Left kidney (tissue), 2 donors: ENCODE data around the gene CDK12. TPM values are rescaled to one million over a fixed set of nuclear protein-coding genes. Genes with fewer than 3 reads are reported as not detected.

ENCODE experiments used
- DNase-seq: peaks from one replicate; pipeline ENCODE4 v3.0.0-alpha.2; 2013
- polyA plus RNA-seq: library from polyadenylated mRNA; unstranded; fragments of 120-200 nt; gene quantifications from one replicate; pipeline ENCODE4 v1.2.1, GENCODE V29; 2013; ENCODE audit not compliant: insufficient read length

Gene CDK12
- polyA plus RNA-seq, 1 donor, result 77.4 TPM

DNA sequence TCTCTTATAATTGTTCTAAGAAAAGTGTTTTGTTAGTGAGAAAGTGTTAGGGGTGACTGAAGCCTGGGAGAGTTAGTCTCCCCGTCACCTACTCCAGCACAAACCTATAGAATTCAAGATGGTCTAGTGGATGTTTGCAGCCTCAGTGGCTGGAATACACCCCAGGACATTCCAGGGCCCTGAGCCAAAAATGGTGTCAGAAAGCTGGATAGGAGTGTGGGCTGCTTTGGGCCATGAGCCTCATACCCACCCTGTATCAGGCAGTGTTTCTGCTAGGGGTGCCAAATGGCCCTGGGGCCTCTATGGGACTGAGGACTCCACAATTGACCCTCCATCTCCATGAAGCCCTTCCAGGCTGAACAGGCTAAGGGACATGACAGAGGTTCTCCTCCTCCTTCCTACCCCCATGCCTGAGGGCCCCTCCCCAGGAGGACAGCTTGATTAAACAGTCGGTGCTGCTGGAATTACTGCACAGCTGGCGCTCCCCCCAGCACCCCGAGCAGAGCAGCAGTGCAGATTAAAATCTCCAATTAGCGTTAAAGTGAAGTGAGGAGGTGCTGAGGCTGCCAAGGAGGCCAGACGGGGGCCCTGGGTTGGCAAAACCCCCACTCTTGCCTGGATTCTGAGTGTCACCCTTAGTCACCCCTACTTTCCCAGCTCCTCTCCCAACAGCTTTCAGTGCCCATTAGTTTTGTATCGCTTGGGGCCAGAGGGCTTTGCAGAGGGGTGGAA is 87.4 kb downstream of the CDK12 start:
- no peak for DNase-seq

DNA sequence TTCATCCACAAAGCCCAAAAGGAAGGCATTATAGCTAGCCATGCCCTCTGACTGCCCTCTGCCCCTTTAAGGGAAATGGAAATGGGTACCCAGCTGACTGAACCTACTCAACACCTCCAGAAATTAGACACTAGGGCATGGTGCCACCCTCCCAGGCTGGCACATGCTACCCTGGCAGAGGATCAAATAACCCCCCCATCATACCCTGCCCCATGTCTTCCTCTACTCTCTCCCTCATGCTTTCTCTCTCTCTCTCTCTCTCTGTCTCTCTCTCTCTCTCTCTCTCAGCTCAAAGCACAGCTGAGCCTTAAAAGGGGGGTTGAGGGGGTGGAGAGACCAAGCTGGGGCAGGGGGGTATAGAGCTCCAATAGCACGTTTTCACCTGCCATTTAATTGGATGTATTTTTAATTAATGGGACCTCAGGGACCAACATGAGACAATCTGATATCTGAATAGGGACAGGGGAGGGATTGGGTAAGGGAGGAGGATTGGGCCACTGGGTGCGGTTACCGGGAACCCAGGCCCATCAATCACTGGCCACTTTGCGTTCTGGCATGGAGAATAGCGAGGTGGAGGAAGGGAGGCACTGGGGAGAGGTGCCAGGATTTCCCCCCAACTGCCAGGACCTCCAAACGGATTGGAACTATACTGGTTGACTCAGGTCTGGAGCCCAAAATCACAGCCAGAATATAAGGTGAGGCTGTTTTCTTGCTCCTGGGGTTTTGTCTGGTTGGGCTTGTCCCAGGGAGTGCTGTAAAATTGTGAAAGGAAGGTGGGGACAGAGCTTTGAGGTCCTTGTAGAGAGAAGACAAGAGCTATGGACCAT is 88.7 kb downstream of the CDK12 start:
- no peak for DNase-seq

DNA sequence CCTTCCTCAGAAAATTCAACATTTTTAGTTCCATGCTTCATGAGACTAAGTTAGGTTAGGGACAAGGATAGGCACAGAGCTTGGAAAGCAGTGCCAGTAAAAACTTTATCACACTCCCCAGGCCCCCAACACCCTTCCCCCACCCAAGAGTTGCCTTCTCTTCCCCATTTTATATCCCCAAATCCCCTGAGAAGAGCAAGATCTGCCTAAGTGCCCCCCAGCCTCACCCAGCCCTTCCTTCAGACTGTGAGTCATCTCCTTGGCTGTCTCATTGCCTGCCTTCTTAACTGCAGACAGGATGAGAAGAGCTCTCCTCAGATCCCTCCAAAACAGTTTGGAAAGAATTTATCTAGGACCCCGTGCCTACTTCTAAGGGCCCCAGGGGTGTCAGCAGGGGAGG is 90.6 kb downstream of the CDK12 start:
- no peak for DNase-seq

DNA sequence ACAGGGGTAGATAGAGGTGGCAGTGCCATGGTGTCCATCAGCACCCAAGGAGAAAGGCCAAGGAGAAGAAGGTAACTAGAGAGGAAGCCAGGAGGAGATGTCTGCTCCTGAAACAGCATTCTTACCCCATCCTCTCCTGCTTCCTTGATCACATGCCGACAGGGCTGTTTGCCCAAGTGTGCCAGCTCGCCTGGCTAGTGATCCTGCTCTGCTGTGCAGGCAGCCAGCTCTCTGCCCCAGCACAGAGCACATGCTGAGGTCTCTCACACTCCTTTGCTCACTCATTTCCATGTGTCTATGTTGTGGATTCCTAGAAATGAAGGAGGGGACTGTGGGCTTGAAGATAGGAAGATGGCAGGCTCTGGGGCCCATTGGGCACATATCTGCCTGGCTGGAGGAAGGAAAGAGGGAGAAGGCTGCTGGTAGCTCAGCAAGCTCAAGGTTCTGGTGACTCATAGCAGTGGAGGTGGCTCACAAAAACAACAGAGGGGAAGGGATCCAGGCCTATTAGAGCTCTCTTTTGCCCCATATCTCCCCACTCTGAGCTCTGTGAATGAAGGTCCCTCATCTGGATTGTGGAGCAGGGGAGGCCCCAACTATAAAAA is 92.2 kb downstream of the CDK12 start:
- DNase-seq, result no peak

DNA sequence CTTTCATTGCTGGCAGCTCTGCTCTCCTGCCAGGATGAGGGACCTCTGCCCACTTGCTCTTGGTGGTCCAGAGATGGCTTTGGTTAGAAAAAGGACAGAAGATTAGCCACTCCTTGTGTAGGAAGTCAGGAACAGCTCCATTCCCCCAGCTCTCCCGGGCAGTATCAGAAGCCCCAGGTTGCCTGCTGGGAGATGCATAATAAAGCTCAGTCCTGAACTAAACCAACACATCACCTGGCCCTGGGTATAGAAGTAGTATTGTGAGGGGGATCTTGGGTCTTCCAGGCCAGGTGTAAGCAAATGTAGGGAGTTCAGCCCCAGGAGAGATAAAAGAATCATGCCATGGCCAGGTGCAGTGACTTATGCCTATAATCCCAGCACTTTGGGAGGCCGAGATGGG is 94.1 kb downstream of the CDK12 start:
- DNase-seq, result no peak

DNA sequence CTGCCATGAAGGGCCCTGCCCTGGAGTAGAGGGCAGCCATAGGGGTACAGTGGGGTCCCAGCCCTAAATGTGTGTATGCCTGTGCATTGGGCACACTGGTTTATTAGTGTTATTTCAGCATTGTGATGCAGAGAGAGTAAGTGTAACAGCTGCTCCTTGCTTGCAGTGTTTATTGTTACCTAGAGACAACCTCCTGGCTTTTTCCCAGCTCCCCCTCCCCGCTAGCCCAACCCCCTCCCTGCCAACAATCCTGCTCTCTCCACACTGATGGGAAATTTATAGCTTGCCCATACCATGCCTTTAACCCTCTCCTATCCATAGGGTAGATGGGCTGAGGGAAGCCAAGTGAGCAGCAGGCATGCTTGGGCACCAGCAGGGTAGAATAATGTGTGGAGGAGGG is 95.1 kb downstream of the CDK12 start:
- DNase-seq, result no peak

DNA sequence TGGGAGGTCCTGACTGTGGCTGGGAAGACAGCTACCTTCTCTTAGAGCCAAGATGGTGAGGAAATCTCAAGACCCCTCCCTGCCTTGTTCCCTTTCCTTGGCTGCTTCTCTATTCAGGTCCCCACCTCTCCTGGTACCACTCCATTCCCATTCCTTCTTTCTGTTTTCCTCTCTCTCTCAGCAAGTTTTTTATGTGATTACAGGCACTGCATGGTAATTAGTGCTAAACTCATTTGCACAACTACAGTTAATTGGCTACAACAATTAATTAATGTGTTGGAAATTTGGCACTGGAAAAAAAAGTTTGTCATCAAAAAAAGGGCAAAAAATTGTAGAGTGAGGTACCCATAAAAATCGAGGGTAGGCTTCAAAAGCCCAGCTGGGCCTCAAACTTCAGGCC is 101.1 kb downstream of the CDK12 start:
- no peak for DNase-seq

DNA sequence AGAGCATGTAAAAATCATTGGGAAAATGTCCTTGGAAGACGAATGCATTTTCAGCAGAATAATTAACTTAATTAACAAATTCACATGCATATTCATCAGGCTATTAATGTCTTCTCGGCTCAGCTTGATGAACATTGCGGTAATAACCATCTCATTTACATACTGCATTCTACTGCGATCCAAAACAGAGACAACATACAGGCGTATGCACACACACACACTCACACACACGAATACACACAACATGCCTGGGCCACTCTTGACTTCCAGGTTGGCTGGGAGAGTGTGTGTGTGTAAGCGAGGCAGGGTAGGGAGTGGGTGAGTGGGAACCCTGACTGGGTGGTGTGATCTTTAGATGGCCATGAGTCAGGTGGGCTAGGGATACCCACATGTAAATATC is 101.7 kb downstream of the CDK12 start:
- DNase-seq, result no peak

DNA sequence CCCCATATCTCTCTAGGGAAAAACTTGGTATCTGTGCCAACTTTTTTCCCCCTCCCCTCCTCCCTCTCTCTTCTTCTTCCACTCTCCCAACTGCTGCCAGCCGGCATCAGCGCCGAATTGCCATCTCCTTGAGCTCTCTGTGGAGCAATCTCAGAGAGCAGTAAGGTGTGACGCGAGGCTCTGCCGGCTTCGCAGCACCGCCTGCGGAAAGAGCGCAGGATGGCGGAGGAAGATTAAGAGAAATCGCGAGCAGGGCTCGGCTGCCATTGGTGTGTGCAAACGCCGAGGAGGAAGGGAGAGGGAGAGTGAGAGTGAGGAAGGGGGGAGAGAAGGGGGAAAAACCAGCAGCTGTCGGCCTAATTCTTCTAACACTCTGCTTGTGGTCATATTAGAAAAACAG is 102.2 kb downstream of the CDK12 start:
- DNase-seq, result no peak

DNA sequence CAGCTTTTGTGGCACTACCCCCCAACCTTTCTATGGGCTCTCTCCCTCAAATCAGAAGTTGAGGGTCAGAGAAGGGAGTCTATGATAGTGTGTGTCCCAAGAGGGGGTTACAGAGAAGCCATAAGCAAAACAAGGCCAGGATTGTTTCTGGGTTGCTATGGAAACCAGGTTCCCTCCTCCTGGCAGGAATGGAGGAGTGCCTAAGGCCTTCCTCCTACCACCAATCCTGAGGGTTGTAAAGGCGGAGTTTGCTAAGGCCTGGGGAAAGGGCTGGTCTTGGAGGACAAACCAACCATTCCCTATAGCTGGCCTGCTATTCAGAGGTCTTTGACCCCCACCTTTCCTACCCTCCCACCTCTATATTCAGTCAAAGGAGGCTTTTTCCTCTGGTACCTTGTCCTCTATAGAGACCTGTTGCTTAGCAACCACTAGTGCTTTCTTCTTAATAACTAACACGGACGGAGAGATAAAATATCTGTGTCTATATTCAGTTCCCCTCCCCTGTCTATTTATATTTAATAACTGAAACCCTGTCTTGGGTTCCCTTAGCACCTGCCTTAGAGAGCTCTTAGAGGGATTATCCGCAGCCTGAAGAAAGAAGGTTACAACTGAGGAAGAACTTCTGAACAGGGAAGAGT is 103.0 kb downstream of the CDK12 start:
- no peak for DNase-seq

DNA sequence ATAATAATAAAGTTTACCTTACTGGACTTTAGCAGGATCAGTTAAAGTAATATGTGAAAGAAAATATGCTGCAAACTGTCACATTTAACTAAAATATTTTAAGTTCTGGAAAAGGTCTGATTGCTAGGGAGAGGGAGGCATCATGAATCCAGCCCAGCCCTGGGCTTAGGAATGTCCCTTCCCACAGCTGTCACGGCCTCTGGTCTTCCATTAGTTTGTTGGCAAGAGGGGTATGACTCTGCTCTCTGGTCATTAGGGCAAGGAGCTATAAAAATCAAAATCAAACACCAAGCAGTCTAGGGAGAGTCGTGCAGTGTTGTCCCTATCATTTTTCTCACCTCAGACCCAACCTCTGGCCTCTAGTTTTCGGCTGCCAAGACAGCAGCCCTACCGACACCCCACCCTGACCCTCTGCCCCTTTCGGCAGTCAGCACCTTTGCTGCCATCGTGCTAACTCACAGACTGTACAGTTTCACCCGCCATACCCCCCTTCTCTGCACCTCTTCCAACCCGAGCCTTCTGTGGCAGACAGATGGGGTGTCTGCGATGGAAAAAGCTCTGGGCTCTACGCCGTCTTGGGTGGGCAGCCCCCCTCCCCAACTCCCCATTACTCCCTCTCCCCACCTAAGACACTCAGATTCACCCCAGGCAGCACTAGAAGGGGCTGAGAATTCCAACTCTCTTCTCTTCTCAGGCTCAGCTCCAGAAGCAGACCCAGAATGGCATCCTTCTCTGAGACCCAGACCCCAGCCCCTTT is 105.0 kb downstream of the CDK12 start:
- no peak for DNase-seq

DNA sequence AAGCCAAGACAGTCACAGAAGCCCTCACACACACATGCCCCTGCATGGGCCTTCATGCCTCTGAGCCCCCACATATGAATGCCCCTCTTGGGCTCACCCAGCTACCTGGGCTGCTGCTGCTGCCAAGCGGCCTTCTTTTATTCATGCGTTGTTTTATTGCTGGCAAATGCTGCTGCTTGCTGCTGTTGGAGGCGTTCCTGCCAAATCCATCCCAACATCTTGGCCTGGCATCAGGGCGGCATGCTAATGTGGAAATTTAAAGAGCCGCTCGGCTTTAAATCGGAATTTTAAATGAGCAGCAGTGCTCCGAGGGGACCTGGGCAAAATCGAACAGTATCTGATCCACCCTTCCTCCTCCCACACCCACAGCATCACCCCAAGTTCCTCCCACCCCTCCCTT is 107.4 kb downstream of the CDK12 start:
- DNase-seq, result no peak

DNA sequence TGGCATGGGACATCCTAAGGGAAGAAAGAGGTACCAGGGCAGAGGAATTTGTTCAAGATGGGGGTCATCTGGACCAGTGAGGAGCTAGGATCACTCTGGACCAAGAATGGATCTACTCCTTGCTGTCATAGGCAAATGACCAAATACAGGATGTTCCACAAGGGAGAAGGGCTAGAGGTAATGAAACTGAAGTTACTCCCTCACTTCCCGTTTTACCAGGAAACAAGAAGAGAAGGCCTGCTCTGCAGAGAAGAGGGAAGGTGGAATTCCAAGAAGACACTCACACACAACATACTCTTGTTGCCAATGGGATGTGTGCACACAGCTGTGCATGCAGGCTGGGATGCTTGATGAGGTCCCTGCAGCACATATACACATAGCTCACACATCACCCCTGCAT is 107.8 kb downstream of the CDK12 start:
- no peak for DNase-seq

DNA sequence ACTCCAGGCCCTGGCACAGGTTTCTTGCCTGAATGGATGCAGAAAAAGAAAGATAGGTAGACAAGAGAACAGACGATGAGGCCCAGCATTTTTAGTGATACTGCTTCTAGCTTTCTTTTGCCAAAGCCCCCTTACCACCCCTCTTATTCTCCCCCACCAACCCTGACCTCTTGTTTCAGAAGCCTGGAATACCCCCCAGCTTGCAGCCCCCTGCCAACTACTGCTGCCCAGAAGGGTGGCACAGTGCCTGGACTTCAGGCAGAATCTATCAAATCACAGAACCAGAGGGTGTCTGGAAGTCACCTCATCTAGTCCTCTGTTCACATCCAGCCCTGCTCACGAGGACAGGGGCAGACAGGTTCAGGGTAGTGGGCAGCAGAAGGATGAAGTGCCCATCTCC is 110.8 kb downstream of the CDK12 start:
- DNase-seq, result no peak

DNA sequence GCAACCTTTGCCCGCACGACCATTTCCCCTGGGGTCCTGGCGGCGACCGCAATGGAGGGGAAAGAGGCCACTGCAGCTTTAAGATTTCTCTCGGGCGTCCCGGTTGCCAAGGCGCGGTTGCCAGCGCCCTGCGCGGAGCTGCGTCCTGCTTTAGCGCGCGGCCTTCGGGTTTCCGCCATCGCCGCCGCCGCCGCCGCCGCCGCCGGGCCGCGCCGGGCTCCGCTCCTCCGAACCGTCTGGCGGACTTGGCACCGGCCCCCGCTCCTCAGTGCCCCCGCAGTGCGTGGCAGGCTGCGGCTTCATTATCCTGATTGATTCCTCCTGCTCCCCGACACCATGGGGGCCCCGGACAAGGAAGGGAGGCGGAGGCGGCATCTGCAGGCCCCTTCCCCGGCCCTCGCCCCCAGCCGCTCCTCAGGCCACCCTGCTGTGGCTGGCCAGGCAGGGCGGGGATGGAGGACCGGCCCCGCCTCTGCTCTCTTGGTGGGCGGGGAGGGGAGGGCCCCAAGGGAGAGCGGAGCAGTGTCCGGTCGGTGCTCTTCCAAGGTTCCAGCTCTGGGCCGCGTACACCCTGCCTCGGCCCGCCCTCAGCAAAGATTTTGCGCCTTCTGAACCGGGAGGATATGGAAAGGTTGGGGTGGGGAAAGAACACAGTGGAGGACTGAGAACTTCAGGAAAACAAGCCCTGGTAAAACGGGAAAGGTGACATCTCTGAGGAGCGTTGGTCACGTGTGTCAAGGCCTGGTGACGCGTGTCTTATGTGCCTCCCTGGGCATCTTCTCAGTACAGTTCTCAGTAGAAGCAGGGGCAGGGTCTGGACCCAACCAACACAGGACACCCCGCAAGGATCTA is 112.4 kb downstream of the CDK12 start:
- DNase-seq, result peak; percentile 62

DNA sequence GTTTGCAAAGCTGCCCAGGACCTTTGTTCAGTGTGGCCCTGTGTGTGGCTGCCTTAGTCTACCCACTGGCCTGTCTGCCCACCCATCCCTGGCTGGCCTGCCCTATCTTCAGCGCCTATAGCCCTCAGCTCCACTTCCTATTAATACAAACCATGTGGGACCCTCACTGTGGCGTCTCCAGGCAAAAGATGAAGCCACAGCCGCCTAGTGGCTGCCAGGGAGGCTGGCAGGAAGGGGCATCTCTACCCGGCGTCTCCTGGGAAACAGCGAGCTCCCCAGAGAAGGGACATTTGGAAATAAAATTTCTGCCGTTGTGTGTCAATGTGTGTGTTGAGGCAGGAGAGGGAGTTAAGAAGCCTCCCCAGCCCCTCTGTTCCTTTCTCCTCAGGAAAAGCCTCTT is 114.9 kb downstream of the CDK12 start:
- no peak for DNase-seq

DNA sequence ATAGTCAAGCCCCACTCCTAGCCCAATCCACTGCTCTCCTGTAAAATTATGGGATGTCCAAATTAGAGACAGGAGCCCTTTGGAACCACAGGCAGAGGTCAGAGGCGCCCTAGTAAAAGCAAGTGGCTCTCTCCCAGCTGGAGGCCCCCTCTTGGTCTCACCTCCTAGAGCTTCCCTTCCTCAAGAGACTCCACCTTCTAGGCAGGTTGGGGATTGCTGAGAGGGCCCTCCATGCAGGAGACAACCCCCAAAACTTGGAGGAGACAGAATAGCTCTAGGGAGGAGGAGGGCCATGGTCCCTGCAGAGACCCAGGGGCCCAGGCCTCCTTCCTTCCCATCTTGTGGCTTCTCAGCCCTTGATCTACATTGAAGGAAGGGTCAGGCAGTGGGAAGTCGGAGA is 117.0 kb downstream of the CDK12 start:
- no peak for DNase-seq

DNA sequence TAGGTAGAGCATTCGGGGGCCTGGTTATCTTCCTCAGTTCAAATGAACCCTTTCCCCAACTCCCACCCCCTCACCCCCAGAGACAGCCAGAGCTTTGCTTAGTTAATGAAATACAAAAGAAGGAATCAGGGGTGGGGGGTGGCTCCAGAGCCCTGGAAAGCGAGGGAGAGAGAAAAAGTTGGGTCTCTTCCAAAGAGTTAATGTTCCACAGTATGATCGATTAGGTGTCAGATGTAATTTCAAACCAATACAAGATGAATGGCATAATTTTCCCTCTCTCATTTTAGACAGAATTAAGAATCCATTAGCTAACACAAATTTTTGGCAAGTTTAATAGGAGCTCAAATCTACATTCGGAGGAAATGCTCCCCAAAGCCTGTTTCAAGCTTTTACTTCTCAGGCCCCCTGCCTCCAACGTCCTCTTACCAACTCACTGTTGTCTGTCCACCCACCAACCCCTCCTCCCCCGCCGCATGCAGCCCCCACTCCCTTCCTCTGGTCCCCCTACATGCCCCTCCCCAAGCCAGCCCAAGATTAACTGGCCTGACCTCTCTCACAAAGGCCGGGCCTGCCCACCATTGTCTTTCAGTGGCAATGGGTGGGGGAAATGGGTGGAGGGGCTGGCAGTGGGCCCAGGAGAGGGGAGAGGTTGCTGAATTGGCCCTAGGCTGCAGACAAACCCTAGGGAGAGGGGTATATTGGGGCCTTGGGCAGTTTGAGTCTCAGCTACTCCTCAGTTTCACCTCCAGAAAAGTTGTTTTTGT is 118.2 kb downstream of the CDK12 start:
- no peak for DNase-seq

DNA sequence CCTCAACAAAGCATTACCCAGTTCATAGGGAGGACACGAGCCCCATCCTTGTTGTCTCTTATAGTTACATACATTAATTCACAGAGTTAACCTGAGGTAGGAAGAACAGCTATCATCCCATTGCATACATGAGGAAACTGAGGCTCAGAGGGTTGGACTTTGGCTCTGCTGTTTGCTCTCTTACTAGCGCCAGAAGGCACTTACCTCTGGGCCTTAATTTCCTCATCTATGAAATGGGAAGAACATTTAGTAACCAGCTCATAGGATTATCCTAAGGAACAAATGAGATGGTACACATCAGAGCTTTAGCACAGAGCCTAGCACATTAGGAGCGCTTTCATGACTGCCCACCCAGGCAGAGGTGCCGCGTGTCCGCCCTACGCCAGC is 118.8 kb downstream of the CDK12 start:
- DNase-seq, result no peak

DNA sequence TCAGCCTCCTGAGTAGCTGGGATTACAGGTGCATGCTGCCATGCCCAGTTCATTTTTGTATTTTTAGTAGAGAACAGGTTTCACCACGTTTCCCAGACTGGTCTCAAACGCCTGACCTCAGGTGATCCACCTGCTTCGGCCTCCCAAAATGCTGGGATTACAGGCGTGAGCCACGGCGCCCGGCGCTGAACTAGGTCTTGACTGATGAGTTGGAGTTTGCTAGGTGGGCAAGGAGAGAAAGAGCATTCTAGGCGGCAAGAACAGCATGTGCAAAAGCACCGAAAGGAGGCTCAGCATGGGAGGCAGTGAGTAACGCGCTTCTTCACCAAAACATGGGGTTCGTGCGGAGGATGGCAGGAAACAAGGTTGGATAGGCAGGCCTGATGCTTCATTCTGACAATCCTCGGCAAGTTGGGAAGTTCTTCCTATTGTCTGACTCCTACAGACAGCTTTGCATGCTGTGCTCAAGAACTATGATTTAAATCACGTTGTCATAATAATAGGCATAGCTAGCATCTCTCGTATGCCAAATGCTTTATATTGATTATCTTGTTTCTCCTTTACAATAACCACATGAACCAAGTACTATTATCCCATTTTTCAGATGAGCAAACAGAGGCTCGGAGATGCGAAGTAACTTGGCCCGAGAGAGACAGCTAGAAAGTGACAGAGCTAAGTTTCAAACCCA is 119.9 kb downstream of the CDK12 start:
- DNase-seq, result no peak
